ENCODE measurements around the gene TRIM14. TPM values are rescaled to one million over a fixed set of nuclear protein-coding genes. Genes with fewer than 3 reads are reported as not detected.
"Not testable (repeated sequence)": the region's sequence is repeated elsewhere in the genome, so short reads cannot be mapped to it uniquely, and the experiment has no call there.

TRIM14 gene
- polyA plus RNA-seq, 3 donors = 23.0 to 30.6 (median 28.5) TPM

GRCh38 chr9:98117984-98118639 lies 910 bp downstream of the TRIM14 start:
- intact Hi-C loops (cut with micrococcal nuclease) = loop anchor here in 1 of 2 donors (10.0 kb wide), 1 partner anchor 137 kb away; the partner anchor contains the start of gene TBC1D2

GRCh38 chr9:98117097-98117496 lies 1.9 kb downstream of the TRIM14 start:
- not testable (repeated sequence) for H3K9ac ChIP-seq (ENCODE audit: insufficient read depth, low read length, poor library complexity, severe bottlenecking); H3K4me3 ChIP-seq (replicated peaks in 1 of 3; ENCODE audit: low read depth in 2 of 3, low read length in 3 of 3); DNase-seq; H3K4me3 Mint-ChIP-seq; H2AFZ ChIP-seq (ENCODE audit: insufficient read depth, low read depth, low read length, poor library complexity, severe bottlenecking); H4K20me1 ChIP-seq (ENCODE audit: insufficient read depth, low read length); H3K27me3 ChIP-seq (ENCODE audit: control insufficient read depth in 2 of 2, insufficient read depth in 2 of 2, low read length in 2 of 2); H3K27me3 Mint-ChIP-seq (ENCODE audit: low read depth in 3 of 3); H3K9me3 Mint-ChIP-seq; H3K4me2 ChIP-seq (replicated peaks; ENCODE audit: extremely low read depth, low read length, poor library complexity, severe bottlenecking); H3K9me3 ChIP-seq (replicated peaks in 1 of 2; ENCODE audit: control insufficient read depth in 1 of 2, insufficient read depth in 1 of 2, low read length in 2 of 2); H3K36me3 ChIP-seq (replicated peaks in 1 of 2; ENCODE audit: control insufficient read depth in 1 of 2, insufficient read depth in 2 of 2, low read length in 2 of 2)
- Mint-ChIP-seq H3K4me1 (peaks cover 56% of the 10 kb centered on the region), H3K27ac (peak overlapping the region in 5 of 7 donors; percentile 76 to 96 (median 94)), H3K36me3 (peaks cover 5 to 13% of the 10 kb centered on the region in 2 donors)
- Histone ChIP-seq H3K4me1 (ENCODE audit: control insufficient read depth in 1 of 2, insufficient read depth in 2 of 2, low read length in 2 of 2) (peaks cover 52 to 58% of the 10 kb centered on the region in 2 donors), H3K79me2 (ENCODE audit: insufficient read depth, low read length) (peaks cover 68% of the 10 kb centered on the region), H3K27ac (ENCODE audit: low read depth in 1 of 2, low read length in 2 of 2) (peak overlapping the region in 1 of 2 donors; percentile 87)
- 83% methylated on average over 1 of the region's 6 CpGs for WGBS (ENCODE audit: insufficient coverage)
- intact Hi-C loops (cut with micrococcal nuclease) = loop anchor here in 1 of 2 donors (10.0 kb wide), 1 partner anchor 138 kb away; the partner anchor contains the start of gene TBC1D2

More at GRCh38 chr9:98117984-98118639, 910 bp downstream of the TRIM14 start:
- H3K4me3 ChIP-seq (replicated peaks in 1 of 3; ENCODE audit: low read depth in 2 of 3, low read length in 3 of 3) = peak overlapping the region; percentile 68 to 89 (median 72)
- no peaks in the 10 kb centered on the region for H3K9me3 ChIP-seq (replicated peaks in 1 of 2; ENCODE audit: control insufficient read depth in 1 of 2, insufficient read depth in 1 of 2, low read length in 2 of 2)
- peak overlapping the region; percentile 86 to 93 for H3K4me3 Mint-ChIP-seq
- H3K79me2 ChIP-seq (ENCODE audit: insufficient read depth, low read length) = peaks cover 62% of the 10 kb centered on the region
- H3K27ac Mint-ChIP-seq = peak overlapping the region; percentile 94 to 98 (median 96)
- peak in 2 of 3 donors; percentile 48 to 51 for DNase-seq
- H3K27ac ChIP-seq (ENCODE audit: low read depth in 1 of 2, low read length in 2 of 2) = peak overlapping the region; percentile 87 to 89
- H3K27me3 Mint-ChIP-seq (ENCODE audit: low read depth in 3 of 3) = no peaks in the 10 kb centered on the region
- 18% methylated on average over 3 of the region's 5 CpGs for WGBS (ENCODE audit: insufficient coverage)
- peak overlapping the region; percentile 78 for H3K9ac ChIP-seq (ENCODE audit: insufficient read depth, low read length, poor library complexity, severe bottlenecking)
- H2AFZ ChIP-seq (ENCODE audit: insufficient read depth, low read depth, low read length, poor library complexity, severe bottlenecking) = peak overlapping the region; percentile 92
- H3K36me3 ChIP-seq (replicated peaks in 1 of 2; ENCODE audit: control insufficient read depth in 1 of 2, insufficient read depth in 2 of 2, low read length in 2 of 2) = peaks cover 0 to 8% of the 10 kb centered on the region in 2 donors
- peaks cover 6 to 18% of the 10 kb centered on the region in 2 donors for H3K36me3 Mint-ChIP-seq
- no peaks in the 10 kb centered on the region for H4K20me1 ChIP-seq (ENCODE audit: insufficient read depth, low read length)
- peaks cover 43 to 48% of the 10 kb centered on the region in 2 donors for H3K4me1 ChIP-seq (ENCODE audit: control insufficient read depth in 1 of 2, insufficient read depth in 2 of 2, low read length in 2 of 2)
- peak overlapping the region; percentile 93 for H3K4me2 ChIP-seq (replicated peaks; ENCODE audit: extremely low read depth, low read length, poor library complexity, severe bottlenecking)
- H3K9me3 Mint-ChIP-seq = peaks cover 0 to 3% (median 0%) of the 10 kb centered on the region in 7 donors
- peak; percentile 62 for TF ChIP-seq CTCF (IDR thresholded peaks at IDR 0.05)
- peaks cover 54% of the 10 kb centered on the region for H3K4me1 Mint-ChIP-seq
- no peaks in the 10 kb centered on the region for H3K27me3 ChIP-seq (ENCODE audit: control insufficient read depth in 2 of 2, insufficient read depth in 2 of 2, low read length in 2 of 2)

Measured in CD14-positive monocyte (primary cell).